Endodermal cell (in vitro differentiated cells): ENCODE data around the gene TMEM238. TPM values are rescaled to one million over a fixed set of nuclear protein-coding genes. Genes with fewer than 3 reads are reported as not detected.
A peak's percentile ranks its signal among the peaks of the same experiment; 100 is the strongest.

ENCODE experiments used
- DNase-seq: peaks from one replicate; pipeline ENCODE4 v3.0.0-alpha.2; 2017
- H3K27ac ChIP-seq: 2 replicates; pipeline ENCODE4 v1.5.1; 2013; ENCODE audit warnings: mild to moderate bottlenecking, low read depth, low read length, moderate library complexity
- H3K27me3 ChIP-seq: 2 replicates; pipeline ENCODE4 v1.6.1; 2013; ENCODE audit warnings: mild to moderate bottlenecking, low read length, moderate library complexity; ENCODE audit not compliant: insufficient read depth, control insufficient read depth, poor library complexity, severe bottlenecking
- H3K36me3 ChIP-seq: 2 replicates; pipeline ENCODE4 v1.7.0; 2013; ENCODE audit warnings: mild to moderate bottlenecking, low read length, moderate library complexity; ENCODE audit not compliant: control insufficient read depth, insufficient read depth
- H3K4me1 ChIP-seq: one replicate; pipeline ENCODE4 v1.7.0; 2013; ENCODE audit warnings: low read length; ENCODE audit not compliant: control insufficient read depth, insufficient read depth
- H3K4me3 ChIP-seq: 2 replicates; pipeline ENCODE4 v1.5.1; 2013; ENCODE audit warnings: mild to moderate bottlenecking, low read length, moderate library complexity
- H3K9ac ChIP-seq: 2 replicates; pipeline ENCODE4 v1.6.1; 2013; ENCODE audit warnings: mild to moderate bottlenecking, low read length, moderate library complexity; ENCODE audit not compliant: poor library complexity, severe bottlenecking; ENCODE audit errors: extremely low read depth
- H3K9me3 ChIP-seq: 2 replicates; pipeline ENCODE4 v1.6.1; 2013; ENCODE audit warnings: mild to moderate bottlenecking, low read length, moderate library complexity; ENCODE audit not compliant: control insufficient read depth
- H3K27ac Mint-ChIP-seq: 2 replicates; pipeline ENCODE4 v1.8.0; 2020; ENCODE audit warnings: mixed read lengths
- H3K27me3 Mint-ChIP-seq: 2 replicates; pipeline ENCODE4 v1.8.0; 2021; ENCODE audit warnings: mild to moderate bottlenecking, mixed read lengths; ENCODE audit not compliant: insufficient read depth
- H3K36me3 Mint-ChIP-seq: 2 replicates; pipeline ENCODE4 v1.8.0; 2020; ENCODE audit warnings: low read depth, mixed read lengths
- H3K4me1 Mint-ChIP-seq: 2 replicates; pipeline ENCODE4 v1.8.0; 2020; ENCODE audit warnings: mixed read lengths
- H3K4me3 Mint-ChIP-seq: 2 replicates; pipeline ENCODE4 v1.8.0; 2020; ENCODE audit warnings: mild to moderate bottlenecking, moderate library complexity, mixed read lengths
- H3K9me3 Mint-ChIP-seq: 2 replicates; pipeline ENCODE4 v1.8.0; 2020; ENCODE audit warnings: mild to moderate bottlenecking, mixed read lengths
- CTCF ChIP-seq: fragments of 200-600 bp; sonication (generic); conservative IDR thresholded peaks from 2 replicates; pipeline ENCODE4 v1.5.0; 2021; ENCODE audit warnings: antibody characterized with exemption, mild to moderate bottlenecking
- WGBS, 2 experiments: methylation state at CpG; one replicate each; pipeline versions ENCODE4 v1.1.5 to v1.1.7; 2013; ENCODE audit warnings: missing lambda C conversion rate in 2 of 2, mixed read lengths in 1 of 2; ENCODE audit not compliant: insufficient coverage in 1 of 2, insufficient read length in 1 of 2; 5-methylcytosine and 5-hydroxymethylcytosine counted together
- total RNA-seq, 2 donors: library from RNA; stranded (reverse); fragmentation: NEBNext Ultra II Directional in 1 of 2; extraction: Animal tissue kit (Norgen Biotek cat#: 25700) in 1 of 2; gene quantifications; 2 replicates in 1 of 2; 3 replicates in 1 of 2; pipeline ENCODE4 v1.2.1, GENCODE V29; 2021

The TMEM238 gene
- total RNA-seq, 2 donors from 2014 or later: 3.9 to 4.4 TPM

GRCh38 chr19:55352549-55353145, 31.4 kb downstream of the TMEM238 start:
- Histone ChIP-seq H3K9me3 (no peaks in the 10 kb centered on the region), H3K4me1 (peaks cover 9% of the 10 kb centered on the region), H3K27me3 (peaks cover 63% of the 10 kb centered on the region), H3K4me3 (no peak overlapping the region), H3K9ac (no peak overlapping the region), H3K36me3 (peaks cover 11% of the 10 kb centered on the region), H3K27ac (no peak overlapping the region)
- TF ChIP-seq CTCF: no peak
- H3K9me3 Mint-ChIP-seq: no peaks in the 10 kb centered on the region
- 83 to 84% methylated on average over 20 to 25 of the region's 25 CpGs for WGBS, 2 experiments
- H3K27me3 Mint-ChIP-seq: peaks cover 70% of the 10 kb centered on the region
- peak overlapping the region; percentile 50 for H3K4me3 Mint-ChIP-seq
- no peak for DNase-seq
- H3K36me3 Mint-ChIP-seq: peaks cover 6% of the 10 kb centered on the region
- H3K27ac Mint-ChIP-seq: no peak overlapping the region
- peaks cover 10% of the 10 kb centered on the region for H3K4me1 Mint-ChIP-seq

GRCh38 chr19:55352040-55352439, 32.1 kb downstream of the TMEM238 start:
- Mint-ChIP-seq H3K4me1 (peaks cover 10% of the 10 kb centered on the region), H3K36me3 (peaks cover 6% of the 10 kb centered on the region), H3K27me3 (peaks cover 64% of the 10 kb centered on the region), H3K9me3 (no peaks in the 10 kb centered on the region), H3K27ac (no peak overlapping the region), H3K4me3 (no peak overlapping the region)
- H3K9me3 ChIP-seq: no peaks in the 10 kb centered on the region
- H3K27ac ChIP-seq: no peak overlapping the region
- no peak overlapping the region for H3K4me3 ChIP-seq
- no peak for DNase-seq
- H3K4me1 ChIP-seq: peaks cover 9% of the 10 kb centered on the region
- H3K36me3 ChIP-seq: peaks cover 12% of the 10 kb centered on the region
- no peak for TF ChIP-seq CTCF
- peaks cover 58% of the 10 kb centered on the region for H3K27me3 ChIP-seq
- H3K9ac ChIP-seq: no peak overlapping the region
- 92 to 94% methylated on average over 4 to 6 of the region's 6 CpGs for WGBS, 2 experiments

GRCh38 chr19:55350620-55351315, 33.3 kb downstream of the TMEM238 start:
- H3K27ac Mint-ChIP-seq: no peak overlapping the region
- peaks cover 51% of the 10 kb centered on the region for H3K27me3 Mint-ChIP-seq
- peaks cover 6% of the 10 kb centered on the region for H3K36me3 Mint-ChIP-seq
- WGBS, 2 experiments: 86 to 95% methylated on average over 6 to 11 of the region's 11 CpGs
- no peak for TF ChIP-seq CTCF
- no peaks in the 10 kb centered on the region for H3K9me3 Mint-ChIP-seq
- Histone ChIP-seq H3K4me1 (peaks cover 9% of the 10 kb centered on the region), H3K9ac (no peak overlapping the region), H3K9me3 (no peaks in the 10 kb centered on the region), H3K36me3 (peaks cover 12% of the 10 kb centered on the region), H3K27me3 (peaks cover 45% of the 10 kb centered on the region), H3K4me3 (no peak overlapping the region), H3K27ac (no peak overlapping the region)
- peak; percentile 41 for DNase-seq
- peaks cover 10% of the 10 kb centered on the region for H3K4me1 Mint-ChIP-seq
- H3K4me3 Mint-ChIP-seq: no peak overlapping the region
